Kidney glomerular epithelial cell (primary cell): ENCODE data around the gene P2RX7.
"Not testable (repeated sequence)": the region's sequence is repeated elsewhere in the genome, so short reads cannot be mapped to it uniquely, and the experiment has no call there.

Source experiments
- DNase-seq: peaks from one replicate; lab custom pipeline; 2025; lab: John Stamatoyannopoulos, UW

Gene P2RX7

DNA sequence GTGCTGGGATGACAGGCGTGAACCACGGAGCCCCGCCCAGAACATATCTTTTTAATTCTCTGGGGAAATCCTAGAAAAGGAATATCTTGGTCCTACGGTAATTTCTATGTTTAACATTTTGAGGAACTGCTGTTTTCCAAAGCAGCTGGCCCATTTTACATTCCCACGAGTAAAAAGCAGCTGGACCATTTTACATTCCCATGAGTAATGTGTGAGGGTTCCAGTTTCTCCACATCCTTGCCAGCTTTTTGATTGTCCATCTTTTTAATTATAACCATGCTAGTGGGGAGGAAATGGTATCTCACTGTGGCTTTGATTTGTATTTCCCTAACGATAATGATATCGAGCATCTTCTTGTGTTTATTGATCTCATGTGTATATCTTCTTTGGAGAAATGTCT lies 72.8 kb downstream of the P2RX7 start:
- DNase-seq, result no peak

- not testable (repeated sequence) for DNase-seq
Observed at GRCh38 chr12:121208571-121208970, 75.9 kb downstream of the P2RX7 start.

DNA sequence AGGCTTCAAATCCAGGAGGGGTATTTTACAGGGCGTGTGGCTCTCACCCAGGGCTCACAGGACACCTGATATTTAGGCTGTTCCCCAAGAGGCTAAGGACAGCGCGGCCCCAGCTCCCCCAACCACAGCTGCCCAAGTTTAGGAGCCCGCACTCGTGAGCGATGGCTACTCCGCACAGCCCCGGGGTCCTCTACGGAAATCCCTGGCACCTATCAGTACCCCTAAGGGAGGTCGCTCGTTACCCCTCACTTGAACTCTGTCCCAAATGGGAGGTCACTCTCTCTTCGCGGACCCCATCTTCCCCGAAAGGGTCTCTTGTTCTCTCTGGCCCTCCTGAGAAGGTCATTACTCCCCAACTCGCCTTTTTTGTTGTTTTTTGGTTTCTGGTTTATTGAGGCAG lies 76.5 kb downstream of the P2RX7 start:
- no peak for DNase-seq

DNA sequence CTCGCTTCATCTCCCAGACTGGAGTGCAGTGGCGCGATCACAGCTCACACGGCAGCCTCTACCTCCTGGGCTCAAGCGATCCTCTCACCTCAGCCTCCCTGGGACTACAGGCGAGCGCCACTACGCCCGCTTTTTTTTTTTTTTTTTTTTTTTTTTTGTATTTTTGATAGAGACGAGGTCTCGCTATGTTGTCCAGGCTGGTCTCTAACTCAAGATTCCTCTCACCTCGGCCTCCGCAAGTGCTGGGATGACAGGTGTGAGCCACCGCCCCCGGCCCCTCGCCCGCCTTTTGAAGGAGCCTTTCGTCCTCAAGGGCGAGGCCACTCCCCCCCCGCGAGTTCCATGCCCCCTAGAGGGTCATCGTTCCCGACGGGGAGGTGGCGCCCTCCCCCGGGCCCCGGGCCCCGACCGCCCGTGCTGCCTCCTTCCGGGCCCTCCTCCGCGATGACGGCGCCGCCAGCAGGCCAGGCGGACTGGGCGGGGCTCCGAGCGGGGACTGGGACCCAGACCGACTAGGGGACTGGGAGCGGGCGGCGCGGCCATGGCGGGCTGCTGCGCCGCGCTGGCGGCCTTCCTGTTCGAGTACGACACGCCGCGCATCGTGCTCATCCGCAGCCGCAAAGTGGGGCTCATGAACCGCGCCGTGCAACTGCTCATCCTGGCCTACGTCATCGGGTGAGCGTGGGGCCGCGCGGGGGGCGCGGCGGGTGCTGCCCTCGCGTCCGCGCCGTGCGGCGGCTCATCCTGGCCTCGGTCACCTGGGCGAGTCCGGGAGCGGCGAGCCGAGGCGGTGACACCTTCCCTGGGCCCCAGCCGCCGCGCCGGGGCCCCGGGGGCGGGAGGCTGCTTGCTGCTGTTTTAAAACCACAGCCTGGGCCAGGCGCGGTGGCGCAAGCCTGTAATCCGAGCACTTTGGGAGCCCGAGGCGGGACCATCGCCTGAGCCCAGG lies 77.2 kb downstream of the P2RX7 start, which contains the start of gene P2RX4:
TSS of gene P2RX4 (plus strand) at position 506 of the 949 bp plus-strand sequence. CDS start at position 542, 36 bp downstream.
- peak; percentile 55 for DNase-seq

- DNase-seq, result no peak
Observed at GRCh38 chr12:121212875-121213274, 80.2 kb downstream of the P2RX7 start.

DNA sequence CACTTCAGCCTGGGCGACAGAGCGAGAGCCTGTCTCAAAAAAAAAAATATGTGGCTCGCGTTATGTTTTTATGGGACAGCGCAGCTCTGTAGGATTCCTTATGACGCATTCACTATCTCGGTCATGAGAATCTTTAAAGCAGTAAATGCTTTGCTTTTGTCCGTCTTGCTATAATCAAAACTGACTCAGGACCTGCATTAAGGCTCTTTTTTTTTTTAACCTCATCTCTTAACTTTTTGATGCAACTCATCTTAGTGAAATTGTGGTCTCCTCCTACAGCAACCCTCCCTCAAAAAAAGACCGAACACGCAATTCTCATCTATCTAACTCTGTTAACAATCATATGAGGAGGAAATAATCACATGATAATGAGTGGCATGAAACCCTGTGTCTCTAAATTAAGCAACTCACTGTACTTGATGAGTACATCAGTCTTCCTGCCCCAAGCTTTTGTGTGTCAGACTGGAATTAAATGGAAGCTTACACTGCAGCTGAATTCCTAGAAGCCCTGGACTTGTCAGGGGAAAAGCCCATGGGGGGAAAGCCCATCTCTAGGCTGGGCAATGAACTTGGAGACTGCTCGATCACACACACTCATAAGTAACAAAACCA lies 81.6 kb downstream of the P2RX7 start:
- peak; percentile 25 for DNase-seq

DNA sequence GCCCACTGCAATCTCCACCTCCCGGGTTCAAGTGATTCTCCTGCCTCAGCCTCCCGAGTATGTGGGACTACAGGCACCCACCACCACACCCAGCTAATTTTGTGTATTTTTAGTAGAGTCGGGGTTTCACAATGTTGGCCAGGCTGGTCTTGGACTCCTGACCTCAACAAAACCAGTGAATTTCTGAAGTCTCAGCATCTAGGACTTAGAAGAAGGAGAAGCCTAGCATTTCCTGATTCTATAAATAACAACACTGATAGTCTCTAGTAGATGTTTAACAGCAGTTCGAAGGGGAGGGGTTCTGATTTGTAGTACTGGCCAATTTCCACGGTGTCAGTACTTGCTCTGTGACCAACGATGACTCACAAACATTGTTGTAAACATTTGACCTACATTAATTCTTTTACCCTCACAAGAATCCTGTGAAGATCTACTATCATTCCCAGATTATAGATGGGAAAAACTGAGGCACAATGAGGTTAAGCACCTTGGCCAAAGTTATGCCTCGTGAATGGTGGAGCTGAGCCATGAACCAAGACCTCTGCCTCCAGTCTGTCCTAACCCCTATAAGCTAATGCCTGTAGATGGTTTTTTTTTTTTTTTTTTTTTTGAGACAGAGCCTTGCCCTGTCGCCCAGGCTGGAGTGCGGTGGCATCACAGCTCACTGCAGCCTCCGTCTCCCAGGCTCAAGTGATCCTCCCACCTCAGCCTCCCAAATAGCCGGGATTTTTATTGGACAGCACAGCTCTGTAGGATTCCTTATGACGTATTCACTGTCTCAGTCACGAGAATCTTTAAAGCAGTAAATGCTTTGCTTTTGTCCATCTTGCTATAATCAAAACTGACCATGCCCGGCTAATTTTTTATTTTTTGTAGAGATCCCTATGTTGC lies 82.4 kb downstream of the P2RX7 start:
- peak; percentile 92 for DNase-seq

DNA sequence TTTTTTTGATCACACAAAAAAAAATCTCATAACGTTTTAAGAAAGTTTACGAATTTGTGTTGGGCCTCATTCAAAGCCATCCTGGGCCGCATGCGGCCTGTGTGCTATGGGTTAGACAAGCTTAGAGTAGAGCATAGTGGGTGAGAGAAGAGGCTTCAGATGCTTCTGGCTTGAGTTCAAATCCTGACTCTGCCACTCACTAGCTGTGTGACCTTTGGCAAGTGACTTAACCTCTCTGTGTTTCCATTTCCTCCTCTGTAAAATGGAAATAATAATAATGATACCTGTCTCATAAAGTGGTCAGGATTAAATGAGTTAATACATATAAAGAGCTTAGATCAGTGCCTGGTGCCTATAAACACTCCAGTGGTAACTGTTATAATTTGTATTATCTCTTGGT lies 83.4 kb downstream of the P2RX7 start:
- DNase-seq, result no peak

DNA sequence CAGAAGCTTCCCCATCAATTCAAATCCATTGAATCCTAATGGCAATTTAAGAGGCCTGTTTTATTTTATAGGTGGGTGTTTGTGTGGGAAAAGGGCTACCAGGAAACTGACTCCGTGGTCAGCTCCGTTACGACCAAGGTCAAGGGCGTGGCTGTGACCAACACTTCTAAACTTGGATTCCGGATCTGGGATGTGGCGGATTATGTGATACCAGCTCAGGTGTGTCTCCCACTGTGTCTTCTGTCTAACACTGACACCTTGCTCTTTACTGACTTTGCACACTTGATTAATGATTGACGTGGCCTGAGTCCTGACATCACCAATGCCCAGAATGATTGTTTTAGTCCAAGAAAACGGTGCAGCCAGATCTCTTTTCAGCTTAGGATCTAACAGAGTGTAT lies 84.4 kb downstream of the P2RX7 start:
- DNase-seq, result no peak

- DNase-seq, result no peak
Observed at GRCh38 chr12:121217761-121218160, 85.1 kb downstream of the P2RX7 start.

- no peak for DNase-seq
Observed at GRCh38 chr12:121218588-121219352, 86.1 kb downstream of the P2RX7 start.

- no peak for DNase-seq
Observed at GRCh38 chr12:121219353-121219986, 86.8 kb downstream of the P2RX7 start.

GRCh38 chr12:121222847-121223246 lies 90.2 kb downstream of the P2RX7 start:
- DNase-seq, result no peak

DNA sequence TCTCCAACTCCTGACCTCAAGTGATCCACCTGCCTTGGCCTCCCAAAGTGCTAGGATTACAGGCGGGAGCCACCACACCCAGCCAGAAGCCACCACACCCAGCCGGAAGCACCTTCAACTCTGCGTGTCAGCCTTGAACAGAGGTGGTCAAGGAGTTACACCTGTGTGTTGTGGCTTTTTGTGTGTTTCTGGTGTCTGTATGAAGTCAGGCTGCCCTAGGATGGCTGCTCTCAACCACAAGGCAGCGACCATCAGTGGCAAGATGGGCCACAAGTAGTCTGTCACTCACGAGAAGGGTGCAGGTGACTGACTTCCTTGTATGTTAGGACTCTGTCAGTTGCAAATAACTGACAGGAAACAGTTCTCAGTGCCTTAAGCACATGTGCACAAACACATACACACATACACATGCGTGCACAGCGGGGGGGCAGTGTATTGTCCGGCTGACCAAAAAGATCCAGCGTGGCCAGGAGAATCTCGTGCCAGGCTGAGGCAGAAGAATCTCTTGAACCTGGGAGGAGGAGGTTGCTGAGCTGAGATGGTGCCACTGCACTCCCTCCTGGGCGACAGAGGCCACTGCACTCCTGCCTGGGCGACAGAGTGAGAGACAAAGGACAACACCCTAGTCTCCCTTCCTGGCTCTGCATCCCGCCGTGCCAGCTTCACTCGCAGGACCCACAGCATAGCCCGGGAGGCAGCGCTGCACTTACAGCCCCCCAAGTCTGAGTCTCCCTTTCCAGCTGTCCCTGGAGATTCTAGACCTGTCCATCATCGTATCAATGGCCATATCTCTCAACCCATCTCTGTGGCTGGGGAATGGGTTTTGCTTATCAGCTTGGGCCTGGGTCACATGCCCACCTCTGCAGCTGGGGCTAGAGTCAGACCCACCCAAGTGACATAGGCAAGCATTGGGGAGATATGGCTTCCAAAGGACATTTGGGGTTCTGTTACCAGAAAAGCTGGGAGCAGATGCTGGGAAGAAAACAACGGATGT lies 90.9 kb downstream of the P2RX7 start:
- DNase-seq, result no peak

DNA sequence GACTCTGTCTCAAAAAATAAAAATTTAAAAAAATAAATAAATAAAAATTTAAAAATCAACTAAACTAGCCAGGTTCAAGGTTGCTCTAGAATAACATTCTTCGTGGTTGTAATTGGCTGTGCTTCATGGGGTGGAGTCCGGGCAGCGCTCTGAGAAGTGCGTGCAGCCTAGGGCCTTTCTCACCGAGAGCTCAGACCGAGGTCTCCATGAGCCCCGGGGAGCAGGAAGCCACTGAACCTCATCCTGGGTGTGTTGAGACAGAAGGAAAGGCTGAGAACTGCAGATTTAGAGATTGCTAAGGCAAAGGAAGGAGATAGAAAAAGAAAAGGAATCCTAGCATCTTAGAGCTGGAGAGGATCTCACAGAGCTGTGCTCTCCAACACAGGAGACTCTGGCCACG lies 91.9 kb downstream of the P2RX7 start:
- DNase-seq, result no peak

DNA sequence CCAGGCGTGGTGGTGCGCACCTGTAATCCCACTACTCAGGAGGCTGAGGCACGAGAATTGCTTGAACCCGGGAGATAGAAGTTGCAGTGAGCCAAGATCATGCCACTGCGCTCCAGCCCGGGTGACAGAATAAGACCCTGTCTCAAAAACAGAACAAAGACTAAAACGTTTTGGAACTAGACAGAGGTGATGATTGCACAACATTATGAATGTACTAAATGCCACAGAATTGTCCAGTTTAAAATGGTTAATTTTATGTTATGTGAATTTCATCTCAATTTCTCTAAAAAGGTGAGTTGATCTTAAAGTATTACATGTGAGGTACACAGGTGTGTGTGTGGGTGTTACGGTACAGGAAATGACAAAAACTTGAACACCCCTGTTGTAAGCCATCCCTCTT lies 93.7 kb downstream of the P2RX7 start:
- DNase-seq, result no peak

DNA sequence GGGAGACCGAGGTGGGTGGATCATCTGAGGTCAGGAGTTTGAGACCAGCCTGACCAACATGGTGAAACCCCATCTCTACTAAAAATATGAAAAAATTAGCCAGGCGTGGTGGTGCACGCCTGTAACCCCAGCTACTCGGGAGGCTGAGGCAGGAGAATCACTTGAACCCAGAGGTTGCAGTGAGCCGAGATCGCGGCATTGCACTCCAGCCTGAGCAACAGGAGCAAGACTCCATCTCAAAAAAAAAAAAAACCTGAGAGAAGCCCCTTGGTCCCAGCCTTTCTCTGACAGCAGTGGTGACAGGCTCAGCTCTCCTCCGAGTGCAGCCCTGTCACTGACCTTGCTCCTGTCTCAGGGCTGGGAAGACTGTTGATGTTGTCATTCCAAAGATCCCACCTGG lies 94.2 kb downstream of the P2RX7 start:
- not testable (repeated sequence) for DNase-seq

DNA sequence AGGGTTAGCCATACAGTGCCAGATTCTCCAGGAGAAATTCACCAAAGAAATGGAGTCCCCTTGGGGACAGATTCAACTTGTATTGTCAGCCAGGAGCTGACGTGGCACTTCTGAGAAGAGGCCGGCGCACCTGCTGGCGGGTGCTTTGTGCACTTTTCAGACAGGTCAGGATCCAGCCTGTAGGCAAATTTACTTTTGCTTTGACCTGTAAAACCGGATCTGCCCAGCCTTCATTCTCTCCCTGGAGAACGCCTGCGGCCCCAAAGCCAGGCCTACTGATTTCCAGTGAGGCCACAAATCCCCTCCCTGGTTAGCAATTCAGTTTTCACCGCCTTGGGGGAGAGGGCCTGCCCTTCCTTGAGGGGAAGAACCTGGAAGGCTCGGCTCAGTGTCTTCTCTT lies 94.6 kb downstream of the P2RX7 start:
- no peak for DNase-seq

DNA sequence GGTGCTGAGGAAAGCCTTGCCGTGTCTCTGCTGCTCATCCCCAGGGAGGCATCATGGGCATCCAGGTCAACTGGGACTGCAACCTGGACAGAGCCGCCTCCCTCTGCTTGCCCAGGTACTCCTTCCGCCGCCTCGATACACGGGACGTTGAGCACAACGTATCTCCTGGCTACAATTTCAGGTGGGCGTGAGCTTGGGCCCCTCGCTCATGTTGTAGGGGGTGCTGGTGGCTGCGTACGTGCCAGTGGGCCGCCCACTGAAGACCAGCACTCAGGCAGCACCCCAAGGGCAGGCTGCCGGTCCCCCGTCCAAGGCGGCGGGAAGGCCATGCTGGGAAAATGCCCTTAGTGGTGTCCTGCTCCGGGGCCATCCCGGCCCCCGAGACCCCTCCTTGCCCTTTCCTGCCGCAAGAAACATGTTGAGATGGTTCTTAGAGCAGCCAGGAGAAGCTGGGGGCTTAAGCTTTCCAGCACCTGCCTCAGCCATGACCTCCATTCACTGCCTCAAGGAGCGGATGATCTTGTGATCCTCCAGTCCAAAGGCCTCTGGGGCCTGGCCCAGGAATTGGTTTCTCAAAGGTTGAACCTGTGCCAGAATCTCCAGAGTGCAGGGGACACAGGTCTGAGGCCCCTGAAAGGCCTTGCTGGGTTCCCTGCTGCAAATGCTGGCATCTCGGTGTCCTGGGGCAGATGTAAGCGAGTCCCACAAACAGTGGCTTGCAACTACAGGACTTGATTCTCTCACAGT lies 96.4 kb downstream of the P2RX7 start:
- DNase-seq, result no peak
